GM23338 (cell line): ENCODE measurements around the gene FYCO1. TPM values are rescaled to one million over a fixed set of nuclear protein-coding genes. Genes with fewer than 3 reads are reported as not detected.

Experiments
- ATAC-seq: fragments of 200-7000 bp; cut with Tn5 transposase; 3 replicates; pipeline ENCODE4 v1.9.1; 2020
- DNase-seq: peaks from one replicate; pipeline ENCODE4 v3.0.0-alpha.2; 2015; ENCODE audit warnings: low spot score
- H2AFZ ChIP-seq: fragments of 200-600 bp; sonication (generic); 2 replicates; pipeline ENCODE4 v1.8.0; 2016; ENCODE audit warnings: antibody characterized with exemption, mild to moderate bottlenecking, moderate library complexity
- H3F3A ChIP-seq: fragments of 200-600 bp; sonication (generic); replicated peaks from 2 replicates; pipeline ENCODE4 v1.8.0; 2017; ENCODE audit warnings: antibody characterized with exemption, mixed run types, low read depth
- H3K27ac ChIP-seq: fragments of 200-600 bp; sonication (generic); 2 replicates; pipeline ENCODE4 v1.6.1; 2016; ENCODE audit warnings: low read depth
- H3K27me3 ChIP-seq: fragments of 200-600 bp; sonication (generic); 2 replicates; pipeline ENCODE4 v1.8.0; 2016; ENCODE audit warnings: mild to moderate bottlenecking, mixed run types, moderate library complexity; ENCODE audit not compliant: insufficient read depth
- H3K36me3 ChIP-seq: fragments of 200-600 bp; sonication (generic); 2 replicates; pipeline ENCODE4 v1.8.0; 2016; ENCODE audit warnings: mild to moderate bottlenecking; ENCODE audit not compliant: insufficient read depth
- H3K4me1 ChIP-seq: fragments of 200-600 bp; sonication (generic); 2 replicates; pipeline ENCODE4 v1.8.0; 2016; ENCODE audit warnings: mild to moderate bottlenecking, moderate library complexity; ENCODE audit not compliant: insufficient read depth
- H3K4me2 ChIP-seq: fragments of 200-600 bp; sonication (generic); 2 replicates; pipeline ENCODE4 v1.7.1; 2017; ENCODE audit warnings: mixed run types
- H3K4me3 ChIP-seq: fragments of 200-600 bp; sonication (generic); 2 replicates; pipeline ENCODE4 v1.6.1; 2016; ENCODE audit warnings: mixed run types
- H3K79me2 ChIP-seq: fragments of 200-600 bp; sonication (generic); replicated peaks from 2 replicates; pipeline ENCODE4 v1.8.0; 2017; ENCODE audit warnings: mild to moderate bottlenecking; ENCODE audit not compliant: insufficient read depth
- H3K9me2 ChIP-seq: fragments of 200-600 bp; sonication (generic); 2 replicates; pipeline ENCODE4 v1.8.0; 2017; ENCODE audit not compliant: insufficient read depth
- H4K20me1 ChIP-seq: fragments of 200-600 bp; sonication (generic); replicated peaks from 2 replicates; pipeline ENCODE4 v1.8.0; 2017; ENCODE audit warnings: mild to moderate bottlenecking; ENCODE audit not compliant: insufficient read depth
- H3K27ac Mint-ChIP-seq: 2 replicates; pipeline ENCODE4 v1.8.0; 2020; ENCODE audit warnings: inconsistent platforms, mild to moderate bottlenecking, moderate library complexity, mixed read lengths
- H3K27me3 Mint-ChIP-seq: 3 replicates; pipeline ENCODE4 v1.8.0; 2022; ENCODE audit warnings: low read depth, mild to moderate bottlenecking, moderate library complexity, mixed read lengths, inconsistent platforms; ENCODE audit not compliant: insufficient read depth, poor library complexity
- H3K36me3 Mint-ChIP-seq: 3 replicates; pipeline ENCODE4 v1.8.0; 2021; ENCODE audit warnings: low read depth, mild to moderate bottlenecking, inconsistent platforms, moderate library complexity, mixed read lengths
- H3K4me1 Mint-ChIP-seq: 3 replicates; pipeline ENCODE4 v1.8.0; 2020; ENCODE audit warnings: mild to moderate bottlenecking, inconsistent platforms, mixed read lengths
- H3K4me3 Mint-ChIP-seq: 3 replicates; pipeline ENCODE4 v1.8.0; 2021; ENCODE audit warnings: moderate library complexity, mild to moderate bottlenecking, inconsistent platforms, mixed read lengths
- H3K9me3 Mint-ChIP-seq: 3 replicates; pipeline ENCODE4 v1.8.0; 2020; ENCODE audit warnings: moderate library complexity, mild to moderate bottlenecking, inconsistent platforms, mixed read lengths
- CREB1 ChIP-seq: fragments of 250-450 bp; sonication (Bioruptor Pico); IDR thresholded peaks from 2 replicates; pipeline ENCODE4 v1.5.0; 2020; ENCODE audit warnings: low read depth, mild to moderate bottlenecking, moderate library complexity
- CTCF ChIP-seq, 2 experiments: fragments of 200-600 bp in 1 of 2; sonication (generic) in 1 of 2; conservative IDR thresholded peaks; 2 replicates each; pipeline versions ENCODE4 v1.5.1 to v1.6.1; 2016 to 2017; ENCODE audit warnings: antibody characterized with exemption in 2 of 2, low read depth in 2 of 2, mild to moderate bottlenecking in 2 of 2, moderate library complexity in 1 of 2
- ETS1 ChIP-seq: IDR thresholded peaks from 2 replicates; pipeline ENCODE4 v1.6.1; 2016; ENCODE audit warnings: antibody characterized with exemption
- EZH2 ChIP-seq: fragments of 200-600 bp; sonication (generic); IDR thresholded peaks from one replicate; pipeline ENCODE4 v1.8.0; 2017; ENCODE audit warnings: antibody characterized with exemption, mild to moderate bottlenecking, low read depth; ENCODE audit not compliant: unreplicated experiment
- EZH2phosphoT487 ChIP-seq: fragments of 200-600 bp; sonication (generic); IDR thresholded peaks from one replicate; pipeline ENCODE4 v1.8.1; 2018; ENCODE audit warnings: antibody characterized with exemption; ENCODE audit not compliant: unreplicated experiment
- JUNB ChIP-seq: IDR thresholded peaks from one replicate; pipeline ENCODE4 v1.6.1; 2016; ENCODE audit warnings: antibody characterized with exemption; ENCODE audit not compliant: unreplicated experiment
- NANOG ChIP-seq: IDR thresholded peaks from 2 replicates; pipeline ENCODE4 v1.6.1; 2016; ENCODE audit warnings: antibody characterized with exemption, borderline replicate concordance
- POLR2AphosphoS5 ChIP-seq: IDR thresholded peaks from 2 replicates; pipeline ENCODE4 v1.6.1; 2016; ENCODE audit warnings: antibody characterized with exemption, low read depth
- STAT1 ChIP-seq: IDR thresholded peaks from one replicate; pipeline ENCODE4 v1.6.1; 2016; ENCODE audit warnings: antibody characterized with exemption; ENCODE audit not compliant: unreplicated experiment
- ZNF114 ChIP-seq: fragments of 250-450 bp; sonication (Bioruptor Pico); IDR thresholded peaks from 2 replicates; pipeline ENCODE4 v1.5.0; 2020; ENCODE audit warnings: mild to moderate bottlenecking, moderate library complexity
- polyA plus RNA-seq: library from polyadenylated mRNA; unstranded; fragments of >200 nt; fragmentation: Nextera tagmentation; extraction: Ambion mirVana; gene quantifications from 2 replicates; pipeline ENCODE4 v1.2.1, GENCODE V29; 2016
- total RNA-seq: library from RNA; depleted of rRNA; stranded (reverse); fragments of >200 nt; shearing (Covaris generic); gene quantifications from 2 replicates; pipeline ENCODE4 v1.2.3, GENCODE V29; 2014
- TF ChIP-seq, protein P1 (sequence below): IDR thresholded peaks from one replicate; pipeline ENCODE4 v1.6.1; 2018; ENCODE audit warnings: antibody characterized with exemption; ENCODE audit not compliant: unreplicated experiment

The FYCO1 gene
- total and polyA plus RNA-seq, 2 experiments from 2014 or later, result 4.5 to 17.2 TPM

- TF ChIP-seq, protein P1, sequence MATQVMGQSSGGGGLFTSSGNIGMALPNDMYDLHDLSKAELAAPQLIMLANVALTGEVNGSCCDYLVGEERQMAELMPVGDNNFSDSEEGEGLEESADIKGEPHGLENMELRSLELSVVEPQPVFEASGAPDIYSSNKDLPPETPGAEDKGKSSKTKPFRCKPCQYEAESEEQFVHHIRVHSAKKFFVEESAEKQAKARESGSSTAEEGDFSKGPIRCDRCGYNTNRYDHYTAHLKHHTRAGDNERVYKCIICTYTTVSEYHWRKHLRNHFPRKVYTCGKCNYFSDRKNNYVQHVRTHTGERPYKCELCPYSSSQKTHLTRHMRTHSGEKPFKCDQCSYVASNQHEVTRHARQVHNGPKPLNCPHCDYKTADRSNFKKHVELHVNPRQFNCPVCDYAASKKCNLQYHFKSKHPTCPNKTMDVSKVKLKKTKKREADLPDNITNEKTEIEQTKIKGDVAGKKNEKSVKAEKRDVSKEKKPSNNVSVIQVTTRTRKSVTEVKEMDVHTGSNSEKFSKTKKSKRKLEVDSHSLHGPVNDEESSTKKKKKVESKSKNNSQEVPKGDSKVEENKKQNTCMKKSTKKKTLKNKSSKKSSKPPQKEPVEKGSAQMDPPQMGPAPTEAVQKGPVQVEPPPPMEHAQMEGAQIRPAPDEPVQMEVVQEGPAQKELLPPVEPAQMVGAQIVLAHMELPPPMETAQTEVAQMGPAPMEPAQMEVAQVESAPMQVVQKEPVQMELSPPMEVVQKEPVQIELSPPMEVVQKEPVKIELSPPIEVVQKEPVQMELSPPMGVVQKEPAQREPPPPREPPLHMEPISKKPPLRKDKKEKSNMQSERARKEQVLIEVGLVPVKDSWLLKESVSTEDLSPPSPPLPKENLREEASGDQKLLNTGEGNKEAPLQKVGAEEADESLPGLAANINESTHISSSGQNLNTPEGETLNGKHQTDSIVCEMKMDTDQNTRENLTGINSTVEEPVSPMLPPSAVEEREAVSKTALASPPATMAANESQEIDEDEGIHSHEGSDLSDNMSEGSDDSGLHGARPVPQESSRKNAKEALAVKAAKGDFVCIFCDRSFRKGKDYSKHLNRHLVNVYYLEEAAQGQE, result no peak
- no peak for TF ChIP-seq ZNF114 (CRISPR knock-in tag)
- no peak for TF ChIP-seq EZH2
- no peak for TF ChIP-seq STAT1
- TF ChIP-seq JUNB, result no peak
- no peak for TF ChIP-seq CREB1 (CRISPR knock-in tag)
- no peak for TF ChIP-seq POLR2AphosphoS5
- TF ChIP-seq EZH2phosphoT487, result no peak
Observed at GRCh38 chr3:46020766-46021510, 25.3 kb upstream of the FYCO1 start (continued).

- Mint-ChIP-seq H3K27me3 (peaks cover 9% of the 10 kb centered on the region), H3K27ac (no peak overlapping the region), H3K4me1 (no peaks in the 10 kb centered on the region), H3K36me3 (no peaks in the 10 kb centered on the region), H3K4me3 (no peak overlapping the region), H3K9me3 (no peaks in the 10 kb centered on the region; the same call in 1 of the 3 replicates)
- H3K36me3 ChIP-seq, result no peaks in the 10 kb centered on the region
- H2AFZ ChIP-seq, result no peak overlapping the region
- no peaks in the 10 kb centered on the region for H4K20me1 ChIP-seq
- no peak for DNase-seq
- H3K27ac ChIP-seq, result no peak overlapping the region
- no peaks in the 10 kb centered on the region for H3K4me1 ChIP-seq
- H3K4me3 ChIP-seq, result no peak overlapping the region
- peaks cover 11% of the 10 kb centered on the region; the same call in 1 of the 2 replicates for H3K9me2 ChIP-seq
- H3K27me3 ChIP-seq, result no peaks in the 10 kb centered on the region
- H3F3A ChIP-seq, result no peaks in the 10 kb centered on the region
- no peak overlapping the region for H3K4me2 ChIP-seq
- no peak for TF ChIP-seq ZNF114 (CRISPR knock-in tag)
- no peak for TF ChIP-seq CTCF (conservative IDR thresholded peaks at IDR 0.05; ENCODE audit: low read depth in 2 of 2)
- no peak for TF ChIP-seq STAT1
- no peak for TF ChIP-seq NANOG
- no peak for TF ChIP-seq EZH2
- no peak for TF ChIP-seq ETS1
- TF ChIP-seq, protein P1, result no peak
- TF ChIP-seq POLR2AphosphoS5, result no peak
- no peaks in the 10 kb centered on the region for H3K79me2 ChIP-seq
- ATAC-seq, result no peak
Observed at GRCh38 chr3:46019707-46020106, 24.1 kb upstream of the FYCO1 start.
